Measurements from ENCODE around the gene OR4D6.

Gene OR4D6

DNA sequence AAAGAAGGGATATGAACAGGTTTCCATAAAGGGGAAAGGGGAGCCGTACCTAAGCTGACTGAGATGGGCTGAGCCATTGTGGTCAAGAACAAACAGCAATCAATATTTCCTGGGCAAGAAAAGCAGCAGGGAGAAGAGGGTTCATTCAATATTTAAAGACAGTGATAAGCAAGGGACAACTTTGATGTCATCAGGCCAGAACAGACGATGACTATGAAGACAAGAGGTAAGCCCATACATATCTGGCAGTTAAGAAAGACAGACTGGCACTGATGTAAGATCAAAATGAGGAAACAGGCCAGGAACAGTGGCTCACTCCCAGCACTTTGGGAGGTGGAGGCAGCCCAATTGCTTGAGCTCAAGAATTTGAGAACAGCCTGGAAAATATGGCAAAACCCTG lies 32.9 kb upstream of the OR4D6 start:
- no peak for DNase-seq
- Histone ChIP-seq H3K36me3 (replicated peaks) (no peaks in the 10 kb centered on the region), H3K4me3 (ENCODE audit: low read depth, low read length) (no peak overlapping the region), H3K27ac (no peak overlapping the region), H3K27me3 (replicated peaks) (no peaks in the 10 kb centered on the region)
- in situ Hi-C loops (cut with HindIII; ENCODE audit: low pct_ligation_motif_present, low sequenced_read_pairs) = no loop called here
- TF ChIP-seq, protein P1, sequence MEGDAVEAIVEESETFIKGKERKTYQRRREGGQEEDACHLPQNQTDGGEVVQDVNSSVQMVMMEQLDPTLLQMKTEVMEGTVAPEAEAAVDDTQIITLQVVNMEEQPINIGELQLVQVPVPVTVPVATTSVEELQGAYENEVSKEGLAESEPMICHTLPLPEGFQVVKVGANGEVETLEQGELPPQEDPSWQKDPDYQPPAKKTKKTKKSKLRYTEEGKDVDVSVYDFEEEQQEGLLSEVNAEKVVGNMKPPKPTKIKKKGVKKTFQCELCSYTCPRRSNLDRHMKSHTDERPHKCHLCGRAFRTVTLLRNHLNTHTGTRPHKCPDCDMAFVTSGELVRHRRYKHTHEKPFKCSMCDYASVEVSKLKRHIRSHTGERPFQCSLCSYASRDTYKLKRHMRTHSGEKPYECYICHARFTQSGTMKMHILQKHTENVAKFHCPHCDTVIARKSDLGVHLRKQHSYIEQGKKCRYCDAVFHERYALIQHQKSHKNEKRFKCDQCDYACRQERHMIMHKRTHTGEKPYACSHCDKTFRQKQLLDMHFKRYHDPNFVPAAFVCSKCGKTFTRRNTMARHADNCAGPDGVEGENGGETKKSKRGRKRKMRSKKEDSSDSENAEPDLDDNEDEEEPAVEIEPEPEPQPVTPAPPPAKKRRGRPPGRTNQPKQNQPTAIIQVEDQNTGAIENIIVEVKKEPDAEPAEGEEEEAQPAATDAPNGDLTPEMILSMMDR (IDR thresholded peaks at IDR 0.05; ENCODE audit: low read depth, low read length, missing control alignments) = no peak

DNA sequence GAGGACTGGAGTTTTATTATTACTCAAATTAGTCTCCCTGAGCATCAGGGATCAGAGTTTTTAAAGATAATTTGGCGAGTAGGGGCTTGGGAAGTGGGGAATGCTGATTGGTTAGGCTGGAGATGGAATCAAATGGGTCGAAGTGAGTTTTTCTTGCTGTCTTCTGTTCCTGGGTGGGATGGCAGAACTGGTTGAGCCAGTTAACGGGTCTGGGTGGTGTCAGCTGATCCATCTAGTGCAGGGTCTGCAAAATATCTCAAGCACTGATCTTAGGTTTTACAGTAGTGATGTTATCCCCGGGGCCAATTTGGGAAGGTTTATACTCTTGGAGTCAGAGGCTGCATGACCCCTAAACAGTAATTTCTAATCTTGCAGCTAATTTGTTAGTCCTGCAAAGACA lies 31.6 kb upstream of the OR4D6 start:
- in situ Hi-C loops (cut with HindIII; ENCODE audit: low pct_ligation_motif_present, low sequenced_read_pairs) = no loop called here
- no peaks in the 10 kb centered on the region for H3K36me3 ChIP-seq (replicated peaks)
- no peak overlapping the region for H3K4me3 ChIP-seq (ENCODE audit: low read depth, low read length)
- H3K27me3 ChIP-seq (replicated peaks) = no peaks in the 10 kb centered on the region
- no peak for DNase-seq
- TF ChIP-seq, protein P1 (IDR thresholded peaks at IDR 0.05; ENCODE audit: low read depth, low read length, missing control alignments) = no peak
- H3K27ac ChIP-seq = no peak overlapping the region

DNA sequence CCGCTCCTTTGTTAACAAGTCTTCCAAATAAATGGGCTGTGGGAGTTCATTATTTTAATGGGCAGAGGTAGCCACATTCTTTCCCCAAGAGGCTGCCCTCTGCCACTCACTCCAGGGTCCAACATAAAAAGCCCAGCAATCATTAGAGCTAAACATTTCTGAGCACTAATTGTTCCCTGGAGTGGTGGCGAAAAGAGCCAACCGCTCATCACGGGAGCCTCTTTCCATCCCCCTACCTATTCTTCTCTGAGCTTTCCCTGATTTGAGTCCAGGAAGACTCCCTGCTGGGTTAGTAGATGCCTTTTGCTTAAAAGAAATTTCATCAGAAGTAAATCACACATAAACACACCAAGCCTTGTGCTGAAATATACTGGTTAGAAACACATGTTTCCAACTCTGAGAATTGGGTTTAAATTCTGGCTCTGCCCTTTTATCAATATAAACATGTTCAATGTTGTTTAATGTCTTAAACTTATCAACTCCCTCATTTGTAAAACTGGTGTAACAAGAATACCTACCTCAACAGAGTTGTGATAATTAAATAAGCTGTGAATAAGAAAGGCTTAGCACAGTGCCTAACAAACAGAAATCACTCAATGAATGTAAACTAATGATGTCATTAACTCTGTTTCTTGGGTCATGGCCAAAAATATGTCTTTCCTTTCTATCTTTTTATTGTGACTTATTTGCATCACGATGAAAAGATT lies 30.2 kb upstream of the OR4D6 start, which contains the start of gene OR5A2:
Gene OR5A2 (minus strand): TSS at position 53 of the 707 bp plus-strand sequence. CDS start 3,460 bp downstream, outside the sequence.
- Histone ChIP-seq H3K27me3 (replicated peaks) (no peaks in the 10 kb centered on the region), H3K27ac (no peak within 1 kb of the TSS), H3K4me3 (ENCODE audit: low read depth, low read length) (no peak within 1 kb of the TSS), H3K36me3 (replicated peaks) (no peaks in the 10 kb centered on the region)
- no peak for DNase-seq
- in situ Hi-C loops (cut with HindIII; ENCODE audit: low pct_ligation_motif_present, low sequenced_read_pairs) = no loop called here
- TF ChIP-seq, protein P1 (IDR thresholded peaks at IDR 0.05; ENCODE audit: low read depth, low read length, missing control alignments) = no peak

DNA sequence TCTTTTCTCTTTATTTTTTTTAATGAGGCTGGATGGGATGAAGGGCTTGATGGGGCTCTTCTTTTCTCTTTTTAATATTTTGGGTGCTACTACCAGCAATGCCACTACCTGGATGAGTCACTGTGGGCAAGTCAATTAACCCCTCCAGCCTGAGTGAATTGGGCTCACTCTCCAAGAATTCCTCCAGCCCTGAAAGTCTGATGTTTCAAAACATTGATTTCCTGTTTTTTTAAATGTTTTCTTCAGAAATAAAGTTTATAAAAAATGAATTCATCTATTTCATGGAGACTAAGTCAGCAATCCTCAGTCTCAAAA lies 29.7 kb upstream of the OR4D6 start:
- Histone ChIP-seq H3K36me3 (replicated peaks) (no peaks in the 10 kb centered on the region), H3K27me3 (replicated peaks) (no peaks in the 10 kb centered on the region), H3K4me3 (ENCODE audit: low read depth, low read length) (no peak overlapping the region), H3K27ac (no peak overlapping the region)
- DNase-seq = no peak
- in situ Hi-C loops (cut with HindIII; ENCODE audit: low pct_ligation_motif_present, low sequenced_read_pairs) = no loop called here
- TF ChIP-seq, protein P1 (IDR thresholded peaks at IDR 0.05; ENCODE audit: low read depth, low read length, missing control alignments) = no peak

DNA sequence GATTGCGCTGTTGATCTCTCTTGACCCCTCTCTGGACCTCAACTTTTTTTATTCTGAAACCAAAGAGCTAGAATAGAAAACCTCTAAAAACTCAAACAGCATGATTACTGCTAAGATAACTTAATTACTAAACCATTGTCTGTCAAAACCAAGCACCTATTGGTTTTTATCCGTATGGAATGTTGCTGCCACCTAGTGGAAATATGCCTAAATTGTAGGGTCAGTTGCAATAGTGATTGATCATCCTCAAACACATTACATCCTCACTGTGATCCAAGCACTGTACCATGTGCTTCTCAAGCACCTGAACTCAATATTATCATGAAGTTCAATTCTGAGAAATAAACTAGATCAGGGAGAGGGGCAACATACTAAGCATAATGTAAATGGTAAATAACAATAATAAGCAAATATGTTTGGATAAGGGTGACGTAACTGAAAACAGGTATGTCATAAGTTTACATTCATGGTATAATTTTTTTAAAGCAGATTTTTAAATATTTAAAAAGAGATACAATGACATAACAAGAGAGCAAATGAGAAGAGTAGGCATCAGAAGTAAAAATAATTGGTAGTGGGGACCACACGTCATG lies 26.7 kb upstream of the OR4D6 start:
- in situ Hi-C loops (cut with HindIII; ENCODE audit: low pct_ligation_motif_present, low sequenced_read_pairs) = no loop called here
- no peak overlapping the region for H3K27ac ChIP-seq
- H3K36me3 ChIP-seq (replicated peaks) = no peaks in the 10 kb centered on the region
- no peaks in the 10 kb centered on the region for H3K27me3 ChIP-seq (replicated peaks)
- TF ChIP-seq, protein P1 (IDR thresholded peaks at IDR 0.05; ENCODE audit: low read depth, low read length, missing control alignments) = peak; percentile 62
- peak; percentile 37 for DNase-seq
- no peak overlapping the region for H3K4me3 ChIP-seq (ENCODE audit: low read depth, low read length)
